ENCODE results near the gene SIGLEC7. TPM values are rescaled to one million over a fixed set of nuclear protein-coding genes. Genes with fewer than 3 reads are reported as not detected.

Gene SIGLEC7
- not detected in 2 replicates for total RNA-seq

GRCh38 chr19:51142119-51142518 lies at the start of gene SIGLEC7:
Gene SIGLEC7, plus strand, starts transcription at chr19:51142301. Its CDS starts 69 bp downstream, at chr19:51142370.

GRCh38 chr19:51108066-51108804 lies 33.9 kb upstream of the SIGLEC7 start, which contains the start of gene CTU1:
Gene CTU1, minus strand, starts transcription at chr19:51108409. Its CDS starts 3,840 bp downstream, at chr19:51104569.

GRCh38 chr19:51124729-51125128 lies 17.4 kb upstream of the SIGLEC7 start, which contains the start of gene SIGLEC9:
Gene SIGLEC9, plus strand, starts transcription at chr19:51124906. Its CDS starts 69 bp downstream, at chr19:51124975.

Other genes with a start within 250 kb of the SIGLEC7 start
- gene KLK4, start 230.9 kb upstream of the SIGLEC7 start, total RNA-seq, result not detected in 2 replicates
- gene KLK5, start 189.3 kb upstream of the SIGLEC7 start, total RNA-seq, result not detected in 2 replicates
- not detected in 2 replicates for gene KLK6, start 172.7 kb upstream of the SIGLEC7 start, total RNA-seq
- gene KLK7, start 158.4 kb upstream of the SIGLEC7 start, total RNA-seq, result not detected in 2 replicates
- gene KLK8, start 140.7 kb upstream of the SIGLEC7 start, total RNA-seq, result not detected in 2 replicates
- gene KLK10, start 122.6 kb upstream of the SIGLEC7 start, total RNA-seq, result not detected in 2 replicates
- not detected in 2 replicates for gene KLK11, start 115.7 kb upstream of the SIGLEC7 start, total RNA-seq
- gene KLK12, start 107.3 kb upstream of the SIGLEC7 start, total RNA-seq, result not detected in 2 replicates
- not detected in 2 replicates for gene KLK13, start 77.2 kb upstream of the SIGLEC7 start, total RNA-seq
- not detected in 2 replicates for gene KLK14, start 59.4 kb upstream of the SIGLEC7 start, total RNA-seq
- gene CTU1, start 33.9 kb upstream of the SIGLEC7 start, total RNA-seq, result 3.4 and 3.5 TPM in 2 replicates
- gene SIGLEC9, start 17.4 kb upstream of the SIGLEC7 start, total RNA-seq, result not detected in 2 replicates
- not detected in 2 replicates for gene CD33, start 82.8 kb downstream of the SIGLEC7 start, total RNA-seq
- gene SIGLECL1, start 108.8 kb downstream of the SIGLEC7 start, total RNA-seq, result not detected in 2 replicates
- not detected in 2 replicates for gene IGLON5, start 169.3 kb downstream of the SIGLEC7 start, total RNA-seq
- gene VSIG10L, start 199.8 kb downstream of the SIGLEC7 start, total RNA-seq, result 0.25 and 0.26 TPM in 2 replicates
- 121 and 171 TPM in 2 replicates for gene ETFB, start 224.1 kb downstream of the SIGLEC7 start, total RNA-seq
- gene CLDND2, start 226.7 kb downstream of the SIGLEC7 start, total RNA-seq, result not detected in 2 replicates
- not detected in 2 replicates for gene NKG7, start 230.4 kb downstream of the SIGLEC7 start, total RNA-seq
- not detected in 2 replicates for gene LIM2, start 245.7 kb downstream of the SIGLEC7 start, total RNA-seq
- gene C19orf84, start 248.3 kb downstream of the SIGLEC7 start, total RNA-seq, result not detected in 2 replicates

All from aortic smooth muscle cell (primary cell).